HepG2 (cell line): ENCODE data around the gene NATD1. TPM values are rescaled to one million over a fixed set of nuclear protein-coding genes. Genes with fewer than 3 reads are reported as not detected.

Experiments
- ATF1 ChIP-seq: IDR thresholded peaks from 2 replicates; pipeline ENCODE4 v1.6.1; 2016; ENCODE audit warnings: mild to moderate bottlenecking, control low read depth
- EHMT2 ChIP-seq: fragments of 200-600 bp; sonication (generic); IDR thresholded peaks from 2 replicates; pipeline ENCODE4 v1.7.0; 2017; ENCODE audit warnings: antibody characterized with exemption, low read depth, low read length, borderline replicate concordance
- ELF3 ChIP-seq: IDR thresholded peaks from 2 replicates; pipeline ENCODE4 v1.6.1; 2016; ENCODE audit warnings: missing genetic modification reagents, missing compliant biosample characterization
- FUBP1 ChIP-seq: sonication (generic); formaldehyde crosslinking; IDR thresholded peaks from 2 replicates; pipeline ENCODE4 v1.5.1; 2020; ENCODE audit warnings: missing genetic modification reagents, mild to moderate bottlenecking, borderline replicate concordance
- HNF1B ChIP-seq: sonication (generic); formaldehyde crosslinking; IDR thresholded peaks from 2 replicates; pipeline ENCODE4 v1.5.1; 2020; ENCODE audit warnings: mild to moderate bottlenecking, moderate library complexity, missing genetic modification reagents
- JUNB ChIP-seq: sonication (generic); formaldehyde crosslinking; IDR thresholded peaks from 2 replicates; pipeline ENCODE4 v1.8.0; 2022; ENCODE audit warnings: missing genetic modification reagents, mild to moderate bottlenecking, borderline replicate concordance
- KLF6 ChIP-seq: IDR thresholded peaks from 2 replicates; pipeline ENCODE4 v1.8.0; 2016; ENCODE audit warnings: missing biosample characterization, missing genetic modification reagents
- MAFF ChIP-seq: IDR thresholded peaks from 2 replicates; pipeline ENCODE4 v1.6.1; 2011; ENCODE audit warnings: low read depth, low read length, improper control_type of control experiment
- MATR3 ChIP-seq: sonication (generic); formaldehyde crosslinking; IDR thresholded peaks from 2 replicates; pipeline ENCODE4 v1.4.0; 2020; ENCODE audit warnings: missing genetic modification reagents
- MED8 ChIP-seq: sonication (generic); formaldehyde crosslinking; IDR thresholded peaks from 2 replicates; pipeline ENCODE4 v1.8.1; 2023; ENCODE audit warnings: mild to moderate bottlenecking, missing genetic modification reagents; ENCODE audit not compliant: insufficient replicate concordance
- MZF1 ChIP-seq: sonication (generic); formaldehyde crosslinking; IDR thresholded peaks from 2 replicates; pipeline ENCODE4 v1.8.1; 2023; ENCODE audit warnings: mild to moderate bottlenecking, missing genetic modification reagents, borderline replicate concordance
- NFAT5 ChIP-seq: sonication (generic); formaldehyde crosslinking; IDR thresholded peaks from 2 replicates; pipeline ENCODE4 v1.4.0; 2020; ENCODE audit warnings: missing genetic modification reagents
- NONO ChIP-seq, 2 experiments: fragments of 450-650 bp in 1 of 2; sonication (generic) in 1 of 2; formaldehyde crosslinking in 1 of 2; IDR thresholded peaks in 1 of 2; conservative IDR thresholded peaks in 1 of 2; 2 replicates each; pipeline versions ENCODE4 v1.6.1 to v1.8.0; 2017 to 2022; ENCODE audit warnings: mild to moderate bottlenecking in 1 of 2, missing genetic modification reagents in 1 of 2, moderate library complexity in 1 of 2
- POLR2G ChIP-seq: fragments of 200-400 bp; formaldehyde crosslinking; IDR thresholded peaks from 2 replicates; pipeline ENCODE4 v1.6.1; 2018; ENCODE audit warnings: mild to moderate bottlenecking, low read depth, low read length, moderate library complexity
- RELA ChIP-seq: sonication (generic); formaldehyde crosslinking; IDR thresholded peaks from 2 replicates; pipeline ENCODE4 v1.4.0; 2020; ENCODE audit warnings: missing genetic modification reagents
- SIN3B ChIP-seq: fragments of 150-350 bp; IDR thresholded peaks from 2 replicates; pipeline ENCODE4 v1.6.1; 2014; ENCODE audit warnings: low read length
- THAP11 ChIP-seq: IDR thresholded peaks from 2 replicates; pipeline ENCODE4 v1.6.1; 2016; ENCODE audit warnings: missing biosample characterization, missing genetic modification reagents
- TOE1 ChIP-seq: sonication (generic); formaldehyde crosslinking; IDR thresholded peaks from 2 replicates; pipeline ENCODE4 v1.4.0; 2020; ENCODE audit warnings: mild to moderate bottlenecking, missing genetic modification reagents
- TOPORS ChIP-seq: sonication (generic); formaldehyde crosslinking; IDR thresholded peaks from 2 replicates; pipeline ENCODE4 v1.8.0; 2023; ENCODE audit warnings: mild to moderate bottlenecking, missing genetic modification reagents
- polyA plus RNA-seq, 8 experiments: library from polyadenylated mRNA; depleted of rRNA in 3 of 8; stranded (reverse) in 7 of 8; unstranded in 1 of 8; fragments of >200 nt; fragmentation: Illumina TruSeq in 4 of 8; extraction: Trizol in 4 of 8; gene quantifications; 2 replicates each; pipeline versions ENCODE4 v1.2.1 to v1.2.3, GENCODE V29; 2011 to 2016; ENCODE audit warnings: low read depth in 4 of 8, missing spikeins in 1 of 8, mixed read lengths in 1 of 8; ENCODE audit not compliant: insufficient read depth in 1 of 8
- total RNA-seq, 5 experiments: library from RNA; depleted of rRNA; stranded (reverse); fragments of >200 nt; fragmentation: Illumina TruSeq; extraction: Trizol; gene quantifications; 2 replicates each; pipeline ENCODE4 v1.2.3, GENCODE V29; 2016; ENCODE audit warnings: low read depth in 1 of 5
- TF ChIP-seq, protein P1 (sequence below): sonication (generic); formaldehyde crosslinking; conservative IDR thresholded peaks from 2 replicates; pipeline ENCODE4 v1.5.0; 2020; ENCODE audit warnings: missing genetic modification reagents

The NATD1 gene
- total and polyA plus RNA-seq, 2 of the 13 experiments (the other 11 are each of a cell fraction or from before 2014, with no cell fraction given) = 0.31 to 2.3 TPM

- TF ChIP-seq TOPORS (no peak), MATR3 (CRISPR knock-in tag) (no peak), MED8 (no peak), SIN3B (no peak; the same call in 1 of the 2 replicates), ATF1 (CRISPR knock-in tag) (no peak), KLF6 (CRISPR knock-in tag) (peak; percentile 55; the same call in 1 of the 2 replicates), TOE1 (no peak), NFAT5 (CRISPR knock-in tag) (0 out of 2 replicates have a peak, but pooled peaks have one; percentile 60), MAFF (no peak), JUNB (CRISPR knock-in tag) (peak; percentile 86), POLR2G (peak; percentile 71), FUBP1 (CRISPR knock-in tag) (no peak), HNF1B (CRISPR knock-in tag) (peak; percentile 53), EHMT2 (no peak), NONO (IDR thresholded peaks at IDR 0.05) (no peak), NONO (CRISPR knock-in tag; conservative IDR thresholded peaks at IDR 0.05) (peak; percentile 63), ELF3 (CRISPR knock-in tag) (peak; percentile 93), RELA (CRISPR knock-in tag) (no peak), MZF1 (CRISPR knock-in tag) (0 out of 2 replicates have a peak, but pooled peaks have one; percentile 66), THAP11 (peak; percentile 68; the same call in 1 of the 2 replicates)
- TF ChIP-seq, protein P1, sequence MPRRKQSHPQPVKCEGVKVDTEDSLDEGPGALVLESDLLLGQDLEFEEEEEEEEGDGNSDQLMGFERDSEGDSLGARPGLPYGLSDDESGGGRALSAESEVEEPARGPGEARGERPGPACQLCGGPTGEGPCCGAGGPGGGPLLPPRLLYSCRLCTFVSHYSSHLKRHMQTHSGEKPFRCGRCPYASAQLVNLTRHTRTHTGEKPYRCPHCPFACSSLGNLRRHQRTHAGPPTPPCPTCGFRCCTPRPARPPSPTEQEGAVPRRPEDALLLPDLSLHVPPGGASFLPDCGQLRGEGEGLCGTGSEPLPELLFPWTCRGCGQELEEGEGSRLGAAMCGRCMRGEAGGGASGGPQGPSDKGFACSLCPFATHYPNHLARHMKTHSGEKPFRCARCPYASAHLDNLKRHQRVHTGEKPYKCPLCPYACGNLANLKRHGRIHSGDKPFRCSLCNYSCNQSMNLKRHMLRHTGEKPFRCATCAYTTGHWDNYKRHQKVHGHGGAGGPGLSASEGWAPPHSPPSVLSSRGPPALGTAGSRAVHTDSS (CRISPR knock-in tag) = no peak
Measured at GRCh38 chr17:21286066-21286770, 33.0 kb upstream of the NATD1 start (continued).
